B cell (primary cell): Measurements from ENCODE around the gene DNAJC8. TPM values are rescaled to one million over a fixed set of nuclear protein-coding genes. Genes with fewer than 3 reads are reported as not detected.

Source experiments
- ATAC-seq: fragments of 200-7000 bp; cut with Tn5 transposase; one replicate; pipeline ENCODE4 v1.10.0; 2021; ENCODE audit warnings: low read depth, mild to moderate bottlenecking, moderate number of reproducible peaks, moderate library complexity
- CTCF ChIA-PET: fragments of 350-600 bp; sonication (Branson Sonifier 250); formaldehyde crosslinking; loops from one replicate; lab custom pipeline; 2021; ENCODE audit warnings: antibody characterized with exemption, inconsistent platforms; lab: Charles Lee
- POLR2A ChIA-PET: fragments of 350-600 bp; sonication (Branson Sonifier 250); formaldehyde crosslinking; loops from one replicate; lab custom pipeline; 2021; ENCODE audit warnings: antibody characterized with exemption; lab: Charles Lee
- DNase-seq: peaks from one replicate; pipeline ENCODE4 v3.0.0; 2013
- H2AFZ ChIP-seq: 2 replicates; pipeline ENCODE4 v1.6.1; 2012; ENCODE audit warnings: mild to moderate bottlenecking, low read depth, low read length; ENCODE audit not compliant: insufficient read depth, poor library complexity, severe bottlenecking
- H3K27ac ChIP-seq, 2 donors: 1 replicate in 1 of 2; 2 replicates in 1 of 2; pipeline ENCODE4 v1.5.1; 2012 to 2013; ENCODE audit warnings: low read length in 2 of 2, mild to moderate bottlenecking in 2 of 2, moderate library complexity in 1 of 2
- H3K27me3 ChIP-seq, 4 experiments: fragments of 200-600 bp in 1 of 4; sonication (generic) in 1 of 4; replicated peaks in 1 of 4; 1 replicate in 2 of 4; 2 replicates in 2 of 4; pipeline versions ENCODE4 v1.6.1 to v1.7.0; 2013 to 2016; ENCODE audit warnings: low read length in 3 of 4, mild to moderate bottlenecking in 2 of 4, mixed read lengths in 1 of 4, moderate library complexity in 1 of 4; ENCODE audit not compliant: insufficient read depth in 4 of 4, control insufficient read depth in 3 of 4; ENCODE audit errors: control extremely low read depth in 1 of 4
- H3K36me3 ChIP-seq, 2 experiments: replicated peaks in 1 of 2; 1 replicate in 1 of 2; 2 replicates in 1 of 2; pipeline versions ENCODE4 v1.6.1 to v1.7.1; 2013; ENCODE audit warnings: low read length in 1 of 2; ENCODE audit not compliant: insufficient read depth in 2 of 2, control insufficient read depth in 1 of 2; ENCODE audit errors: control extremely low read depth in 1 of 2, extremely low read depth in 1 of 2
- H3K4me1 ChIP-seq, 2 donors: fragments of 200-600 bp in 1 of 2; sonication (generic) in 1 of 2; 1 replicate in 1 of 2; 2 replicates in 1 of 2; pipeline versions ENCODE4 v1.5.1 to v1.6.1; 2013 to 2017; ENCODE audit warnings: low read length in 2 of 2; ENCODE audit not compliant: control insufficient read depth in 2 of 2, insufficient read depth in 2 of 2
- H3K4me2 ChIP-seq: replicated peaks from 2 replicates; pipeline ENCODE3; 2012; ENCODE audit warnings: mild to moderate bottlenecking, low read depth, low read length; ENCODE audit not compliant: poor library complexity, severe bottlenecking
- H3K4me3 ChIP-seq, 5 experiments: fragments of 200-600 bp in 1 of 5; sonication (generic) in 1 of 5; 1 replicate in 3 of 5; 2 replicates in 2 of 5; pipeline versions ENCODE4 v1.5.1 to v1.7.0; 2011 to 2016; ENCODE audit warnings: low read length in 4 of 5, mild to moderate bottlenecking in 4 of 5, low read depth in 2 of 5, control low read depth in 1 of 5, moderate library complexity in 1 of 5; ENCODE audit not compliant: insufficient read depth in 1 of 5; ENCODE audit errors: control extremely low read depth in 1 of 5, extremely low read depth in 1 of 5
- H3K79me2 ChIP-seq: fragments of 200-600 bp; sonication (generic); one replicate; pipeline ENCODE4 v1.6.0; 2016; ENCODE audit warnings: low read length; ENCODE audit not compliant: control insufficient read depth, insufficient read depth
- H3K9ac ChIP-seq: fragments of 200-600 bp; sonication (generic); 2 replicates; pipeline ENCODE4 v1.6.1; 2017; ENCODE audit warnings: mild to moderate bottlenecking, low read length, moderate library complexity
- H3K9me3 ChIP-seq, 3 donors: one replicate each; pipeline versions ENCODE4 v1.6.1 to v1.7.1; 2013; ENCODE audit warnings: low read length in 2 of 3; ENCODE audit not compliant: control insufficient read depth in 2 of 3, insufficient read depth in 1 of 3; ENCODE audit errors: control extremely low read depth in 1 of 3
- H4K20me1 ChIP-seq: 2 replicates; pipeline ENCODE4 v1.6.0; 2012; ENCODE audit warnings: mild to moderate bottlenecking, low read length; ENCODE audit not compliant: insufficient read depth, control insufficient read depth, poor library complexity, severe bottlenecking
- H3K27ac Mint-ChIP-seq: one replicate; pipeline ENCODE4 v1.8.0; 2021; ENCODE audit warnings: mixed read lengths
- H3K27me3 Mint-ChIP-seq: one replicate; pipeline ENCODE4 v1.8.0; 2021; ENCODE audit warnings: mixed read lengths
- H3K4me1 Mint-ChIP-seq: one replicate; pipeline ENCODE4 v1.8.0; 2021; ENCODE audit warnings: mixed read lengths
- H3K4me3 Mint-ChIP-seq: one replicate; pipeline ENCODE4 v1.8.0; 2021; ENCODE audit warnings: mixed read lengths
- H3K9me3 Mint-ChIP-seq: one replicate; pipeline ENCODE4 v1.8.0; 2022; ENCODE audit warnings: mixed read lengths; ENCODE audit not compliant: insufficient read depth
- CTCF ChIP-seq: fragments of 200-600 bp; IDR thresholded peaks from one replicate; pipeline ENCODE4 v1.8.0; 2022; ENCODE audit warnings: antibody characterized with exemption, mild to moderate bottlenecking
- EZH2 ChIP-seq: IDR thresholded peaks from 2 replicates; pipeline ENCODE4 v1.6.1; 2012; ENCODE audit warnings: borderline replicate concordance, low read depth, mild to moderate bottlenecking, moderate library complexity, low read length; ENCODE audit not compliant: insufficient read depth, poor library complexity, severe bottlenecking
- WGBS: methylation state at CpG from one replicate; pipeline ENCODE4 v1.1.5; 2013; ENCODE audit warnings: missing lambda C conversion rate; ENCODE audit not compliant: insufficient coverage; 5-methylcytosine and 5-hydroxymethylcytosine counted together
- intact Hi-C: fragments of 100-400 bp; cut with micrococcal nuclease; formaldehyde crosslinking; loops from one replicate; pipeline ENCODE4 v1.10.0; 2022
- polyA plus RNA-seq: library from polyadenylated mRNA; depleted of rRNA; stranded (reverse); fragments of >200 nt; gene quantifications from 2 replicates; pipeline ENCODE4 v1.2.3, GENCODE V29; 2012
- total RNA-seq, 2 donors: library from RNA; stranded (reverse); fragments of 120-200 nt in 1 of 2; gene quantifications; 1 replicate in 1 of 2; 2 replicates in 1 of 2; pipeline versions ENCODE4 v1.2.3 to v1.2.4, GENCODE V29; 2013 to 2022

DNAJC8 gene
- total and polyA plus RNA-seq, 2 donors (not counting 1 experiment from before 2014, with no cell fraction given) = 26.3 to 74.6 TPM

- no peaks in the 10 kb centered on the region for H3K9me3 Mint-ChIP-seq
- H3K36me3 ChIP-seq = peaks cover 0 to 20% of the 10 kb centered on the region in 2 experiments
- ATAC-seq = no peak
- H3K79me2 ChIP-seq = no peaks in the 10 kb centered on the region
- TF ChIP-seq EZH2 (no peak), CTCF (no peak)
- no peak overlapping the region for H3K4me2 ChIP-seq
- WGBS = 97% methylated on average over 13 of the region's 14 CpGs
- H3K27me3 Mint-ChIP-seq = no peaks in the 10 kb centered on the region
- H2AFZ ChIP-seq = no peak overlapping the region
- no peaks in the 10 kb centered on the region for H4K20me1 ChIP-seq
- no peak overlapping the region for H3K27ac Mint-ChIP-seq
- no peaks in the 10 kb centered on the region for H3K4me1 Mint-ChIP-seq
- H3K4me1 ChIP-seq = no peaks in the 10 kb centered on the region
- no peaks in the 10 kb centered on the region for H3K27me3 ChIP-seq
- POLR2A ChIA-PET = interaction anchor here (0.6 kb wide), 1 partner anchor 38 kb away, joined by 4 read pairs; no protein-coding TSS in a partner anchor
- intact Hi-C loops = no loop called here
- CTCF ChIA-PET = no interaction called here
- no peak overlapping the region for H3K9ac ChIP-seq
- DNase-seq = no peak
- no peak overlapping the region for H3K4me3 ChIP-seq
- no peak overlapping the region for H3K27ac ChIP-seq
- no peaks in the 10 kb centered on the region for H3K9me3 ChIP-seq
- no peak overlapping the region for H3K4me3 Mint-ChIP-seq
These were observed 49.0 kb upstream of the DNAJC8 start for GRCh38 chr1:28281608-28282425.

GRCh38 chr1:28280977-28281381 is 48.1 kb upstream of the DNAJC8 start:
- ATAC-seq (no peak), DNase-seq (no peak)
- Histone ChIP-seq H3K4me2 (no peak overlapping the region), H3K9ac (no peak overlapping the region), H3K79me2 (no peaks in the 10 kb centered on the region), H3K36me3 (peaks cover 1 to 20% of the 10 kb centered on the region in 2 experiments), H3K27ac (no peak overlapping the region), H3K27me3 (no peaks in the 10 kb centered on the region), H2AFZ (no peak overlapping the region), H3K4me1 (no peaks in the 10 kb centered on the region), H3K4me3 (no peak overlapping the region), H4K20me1 (no peaks in the 10 kb centered on the region), H3K9me3 (no peaks in the 10 kb centered on the region)
- CTCF ChIA-PET = no interaction called here
- TF ChIP-seq CTCF (no peak), EZH2 (no peak)
- no peaks in the 10 kb centered on the region for H3K27me3 Mint-ChIP-seq
- intact Hi-C loops = no loop called here
- H3K27ac Mint-ChIP-seq = no peak overlapping the region
- H3K4me1 Mint-ChIP-seq = no peaks in the 10 kb centered on the region
- WGBS = 94% methylated on average over 4 of the region's 5 CpGs
- POLR2A ChIA-PET = interaction anchor here (0.6 kb wide), 1 partner anchor 309 kb away, joined by 6 read pairs; no protein-coding TSS in a partner anchor
- H3K4me3 Mint-ChIP-seq = no peak overlapping the region
- no peaks in the 10 kb centered on the region for H3K9me3 Mint-ChIP-seq
